GM19239 (cell line): ENCODE results near the gene THSD7B.
"Not testable (repeated sequence)": the region's sequence is repeated elsewhere in the genome, so short reads cannot be mapped to it uniquely, and the experiment has no call there.

Experiments
- DNase-seq: peaks from one replicate; pipeline ENCODE4 v3.0.0; 2011; ENCODE audit warnings: low spot score; ENCODE audit not compliant: insufficient read length
- FAIRE-seq: peaks from 2 replicates; lab custom pipeline; 2011; peaks lifted over from hg19 to GRCh38; lab: Jason Lieb, UNC

The THSD7B gene

DNA sequence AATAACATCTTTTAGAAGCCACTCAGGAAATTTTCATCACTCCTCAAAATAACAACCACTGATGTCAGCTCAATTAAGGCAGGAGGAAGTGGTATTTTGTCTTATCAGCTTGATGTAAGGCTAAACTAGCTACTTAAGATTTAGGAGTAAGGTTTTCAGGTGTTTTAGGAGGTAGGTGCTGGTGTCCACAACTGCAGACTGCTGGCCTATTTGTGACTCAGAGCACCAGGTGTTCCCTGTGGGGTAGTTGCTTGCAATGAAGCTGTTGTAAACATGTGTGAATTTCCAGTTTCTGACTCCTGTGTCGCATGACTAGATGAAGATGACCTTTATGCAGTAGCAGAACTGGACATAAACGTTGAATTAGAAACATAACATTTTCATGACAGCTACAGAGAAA lies 164.2 kb downstream of the THSD7B start:
- FAIRE-seq, result no peak
- no peak for DNase-seq

DNA sequence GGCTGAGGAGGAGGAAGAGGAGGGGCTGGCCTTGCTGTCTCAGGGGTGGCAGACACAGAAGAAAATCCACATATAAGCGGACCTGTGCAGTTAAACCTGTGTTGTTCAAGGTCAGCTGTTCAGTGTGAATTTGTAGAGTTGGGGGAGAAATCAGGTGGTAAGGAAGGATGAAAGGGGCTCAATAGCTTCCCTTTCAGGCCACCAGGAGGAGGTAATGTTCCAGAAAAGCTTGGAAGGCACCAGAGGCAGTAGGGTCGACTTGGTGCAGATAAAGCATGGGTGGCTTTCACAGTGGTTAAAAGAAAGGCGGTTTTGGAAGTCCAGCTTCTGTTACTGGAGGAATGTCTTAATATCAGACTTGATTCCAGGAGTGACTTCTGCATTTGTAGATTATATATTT lies 167.4 kb downstream of the THSD7B start:
- DNase-seq, result no peak
- FAIRE-seq, result no peak

DNA sequence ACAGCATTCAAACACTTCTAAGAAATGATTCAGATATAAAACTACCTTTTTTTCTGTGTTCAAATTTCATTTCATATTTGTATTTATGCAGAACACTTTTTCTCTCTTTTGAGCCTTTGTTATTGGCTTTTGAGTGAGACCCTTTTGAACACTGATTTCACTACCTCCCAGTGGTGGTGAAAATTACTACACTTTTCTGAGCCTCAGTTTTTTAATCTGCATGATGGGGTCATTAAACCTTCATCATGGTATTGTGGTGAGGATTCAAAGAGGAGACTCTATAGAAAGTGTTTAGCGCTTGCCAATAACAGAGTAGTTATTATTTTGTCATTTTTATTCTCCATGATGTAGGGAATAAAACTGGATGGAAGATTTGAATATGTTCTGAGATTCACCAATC lies 169.8 kb downstream of the THSD7B start:
- DNase-seq, result no peak
- no peak for FAIRE-seq

DNA sequence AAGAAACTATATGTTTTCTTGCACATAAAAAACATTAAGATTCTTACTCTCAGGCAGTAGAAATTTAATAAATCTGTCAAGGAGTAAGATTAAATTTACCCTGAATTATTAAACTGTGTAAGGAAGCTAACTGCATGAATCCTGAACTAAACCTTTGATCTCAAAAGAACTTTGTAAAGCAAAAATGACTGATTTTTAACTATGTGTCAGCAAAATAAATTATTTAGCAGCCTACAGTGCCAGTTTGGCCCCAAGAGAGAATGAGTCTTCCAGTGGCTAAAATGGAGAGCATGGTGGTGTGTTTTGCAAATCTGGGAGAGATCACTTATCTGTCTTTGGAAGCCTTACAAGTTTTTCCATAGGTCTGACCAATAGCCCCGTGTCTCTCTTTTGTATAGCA lies 190.7 kb downstream of the THSD7B start:
- FAIRE-seq, result no peak
- DNase-seq, result no peak

DNA sequence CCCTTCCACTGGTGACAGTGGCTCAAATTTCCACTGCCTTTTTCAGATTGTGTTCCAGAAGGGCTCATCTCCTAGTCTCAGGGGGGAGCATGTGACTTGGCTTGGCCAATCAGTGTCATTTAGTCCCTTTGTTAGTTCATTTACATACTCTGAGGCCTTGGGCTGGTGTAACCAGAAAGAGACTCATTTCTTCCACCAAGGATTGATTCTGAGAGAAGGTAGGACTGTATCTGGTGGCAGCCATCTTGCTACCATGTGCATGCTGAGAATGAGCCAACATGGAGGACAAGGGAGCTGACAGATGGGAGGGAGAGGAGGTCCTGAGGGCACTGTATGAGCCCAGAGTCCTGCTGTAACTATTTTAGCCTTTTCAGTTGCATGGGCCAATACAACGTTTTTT lies 191.7 kb downstream of the THSD7B start:
- DNase-seq (no peak), FAIRE-seq (no peak)

DNA sequence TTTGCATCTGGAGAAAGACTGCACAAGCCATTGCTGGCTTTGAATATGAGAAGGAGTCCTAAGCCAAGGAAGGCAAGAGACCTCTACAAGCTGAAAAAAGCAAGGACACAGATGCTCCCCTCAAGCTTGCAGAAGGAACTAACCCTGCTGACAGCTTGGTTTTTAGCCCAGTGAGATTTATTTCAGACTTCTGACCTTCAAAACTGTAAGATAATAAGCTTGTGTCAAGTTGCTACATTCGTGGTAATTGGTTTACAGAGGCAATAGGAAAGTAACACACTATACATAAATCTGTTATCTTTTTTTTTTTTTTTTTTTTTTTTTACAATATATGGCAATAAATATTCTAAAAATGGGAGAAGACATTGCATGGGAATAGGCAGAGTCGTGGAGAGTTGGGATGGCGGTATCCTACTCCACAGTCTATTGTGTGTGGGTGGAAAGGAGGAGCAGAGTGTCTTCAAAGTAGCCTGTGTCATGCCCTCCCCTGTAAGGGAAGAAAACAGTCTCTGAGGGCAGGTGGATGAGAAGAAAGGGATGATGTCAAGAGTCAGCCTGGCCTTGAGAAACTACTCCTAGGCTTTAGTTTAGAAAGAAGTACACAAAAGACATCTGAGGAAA lies 196.9 kb downstream of the THSD7B start:
- FAIRE-seq (no peak), DNase-seq (no peak)

DNA sequence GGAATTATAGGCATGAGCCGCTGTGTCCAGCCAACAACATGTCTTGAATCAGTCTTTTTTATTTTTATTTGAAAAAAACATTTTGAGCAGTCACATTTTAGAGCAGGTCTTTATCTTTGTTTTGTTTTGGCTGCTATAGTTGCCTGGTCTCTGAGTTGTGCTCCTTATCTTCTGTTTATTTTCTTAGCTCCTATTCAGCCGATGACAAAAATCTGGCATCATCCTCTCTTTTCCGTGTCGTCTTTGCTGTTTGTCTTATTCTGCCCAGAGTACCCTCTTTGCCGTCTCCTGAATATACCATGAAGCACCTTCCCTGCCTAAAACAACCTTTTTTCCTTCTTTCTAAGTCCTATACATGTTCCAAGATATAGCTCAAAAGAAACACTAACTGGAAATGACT lies 201.1 kb downstream of the THSD7B start:
- no peak for FAIRE-seq
- no peak for DNase-seq

DNA sequence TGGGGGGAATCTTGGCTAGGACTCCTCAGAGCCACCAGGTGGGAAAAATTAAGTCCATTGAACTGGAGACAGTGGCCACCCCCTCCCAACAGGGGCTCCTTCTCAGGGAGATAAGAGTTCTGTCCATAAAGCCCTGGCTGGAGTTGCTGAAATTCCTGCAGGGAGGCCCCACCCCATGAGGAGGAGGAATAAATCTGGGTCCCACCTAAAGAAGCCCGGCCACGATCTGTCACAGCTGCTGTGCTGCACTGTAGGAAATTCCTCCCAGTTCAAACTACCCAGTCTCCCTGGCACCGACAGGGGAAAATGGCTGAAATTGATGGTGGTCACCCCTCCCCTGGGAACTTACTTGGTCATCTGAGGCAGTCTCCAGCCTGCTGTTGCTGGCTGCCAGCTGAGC lies 215.0 kb downstream of the THSD7B start:
- DNase-seq, result no peak
- no peak for FAIRE-seq

DNA sequence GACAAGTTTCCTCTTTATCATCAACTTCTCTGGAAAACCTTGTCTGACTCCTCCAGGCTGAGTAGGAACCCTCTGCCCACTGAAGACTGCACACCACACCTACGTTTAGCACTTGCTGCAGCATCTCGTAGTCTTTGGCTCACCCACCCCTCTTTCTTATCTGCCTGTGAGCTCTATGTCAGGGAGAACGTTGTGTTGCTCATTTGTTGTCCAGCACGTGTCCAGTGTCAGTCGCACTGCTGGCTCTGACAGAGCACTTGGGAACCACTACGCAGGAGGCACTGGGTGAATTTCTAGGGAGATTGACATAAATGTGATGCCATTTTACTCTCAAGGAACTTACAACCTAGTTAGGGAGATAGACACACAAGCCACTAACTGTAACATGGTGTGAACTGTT lies 216.3 kb downstream of the THSD7B start:
- FAIRE-seq, DNase-seq: not testable (repeated sequence)

DNA sequence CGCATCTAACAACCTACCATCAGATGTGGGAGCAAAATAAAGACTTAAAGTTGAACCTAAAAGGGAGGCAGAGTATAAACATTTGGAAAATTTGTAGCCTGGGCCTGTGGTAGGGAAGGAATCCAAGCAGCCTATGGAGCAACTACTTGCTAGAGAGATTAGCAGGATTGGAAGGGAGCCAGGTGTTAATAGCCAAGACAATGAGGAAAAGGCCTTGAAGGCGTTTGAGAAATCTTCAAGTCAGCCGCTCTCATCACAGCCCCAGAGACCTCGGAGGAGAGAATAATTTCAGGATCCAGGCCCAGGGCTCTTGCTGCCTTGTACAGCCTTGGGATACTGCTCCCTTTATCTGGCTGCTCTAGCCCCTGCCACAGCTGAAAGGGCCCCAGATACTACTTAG lies 219.7 kb downstream of the THSD7B start:
- FAIRE-seq (no peak), DNase-seq (no peak)

DNA sequence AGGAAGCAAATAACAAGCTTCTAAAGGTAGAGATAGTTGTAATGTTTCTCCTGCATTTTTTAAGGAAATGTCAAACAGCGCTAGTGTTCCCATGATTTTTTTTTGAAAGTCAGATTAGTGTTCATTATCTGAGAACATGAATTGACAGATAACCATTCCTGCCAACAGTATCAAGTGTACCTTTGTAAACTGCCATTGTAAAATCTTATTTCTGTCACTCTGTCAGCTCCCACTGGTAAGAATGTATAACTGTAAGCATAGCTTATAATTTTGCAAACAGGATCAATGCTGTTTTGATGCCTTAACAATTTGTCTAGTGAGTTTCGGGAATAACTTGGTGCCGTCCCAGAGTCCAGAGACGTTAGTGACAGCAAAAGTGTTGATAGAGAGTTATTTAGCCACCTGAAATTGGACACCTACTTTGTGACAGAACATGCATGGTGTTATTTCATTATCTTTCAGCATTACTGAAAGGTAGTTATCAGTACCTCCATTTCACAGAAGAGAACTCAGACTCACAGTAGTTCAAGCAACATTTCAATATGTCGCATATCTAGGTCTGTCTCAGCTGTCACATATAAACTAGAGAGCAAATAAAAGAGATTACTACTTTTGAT lies 221.4 kb downstream of the THSD7B start:
- DNase-seq, result no peak
- FAIRE-seq, result no peak

DNA sequence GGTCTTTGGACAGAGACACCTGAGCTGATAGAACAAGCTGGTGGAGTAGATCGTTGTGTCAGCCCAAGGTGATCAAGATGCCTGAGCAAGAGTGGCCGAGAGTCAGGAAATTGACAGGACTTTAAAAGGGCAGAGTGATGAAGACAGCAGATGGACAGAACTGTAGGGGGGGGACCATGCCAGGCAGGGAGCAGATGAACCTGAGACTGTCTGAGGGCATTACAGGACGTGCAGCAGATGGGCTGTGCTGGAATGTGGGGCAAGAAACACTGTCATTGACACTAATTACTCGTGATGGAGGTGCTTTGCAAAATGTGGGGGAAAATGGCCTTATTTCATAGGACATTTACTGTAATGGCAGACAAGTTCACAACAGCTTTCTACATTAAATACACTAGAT lies 225.0 kb downstream of the THSD7B start:
- no peak for FAIRE-seq

DNA sequence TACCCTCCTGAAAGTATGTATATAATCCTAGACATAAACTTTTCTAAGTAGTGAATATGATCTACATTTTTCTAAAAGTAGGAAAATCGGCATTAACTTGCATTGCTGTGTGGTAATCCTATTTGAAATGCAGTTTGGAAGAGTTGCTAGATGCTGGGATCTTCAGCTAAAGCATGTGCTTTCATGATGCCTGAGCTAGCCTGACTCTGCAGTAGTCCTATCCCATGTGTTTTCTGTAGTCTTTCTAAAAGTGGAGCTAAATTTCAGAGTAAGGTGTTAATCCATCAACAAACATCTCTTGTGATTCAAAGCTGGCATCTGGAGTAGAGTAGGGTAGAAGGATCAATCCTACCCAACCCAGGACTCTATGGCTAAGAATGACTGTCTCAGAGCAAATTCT lies 229.4 kb downstream of the THSD7B start:
- FAIRE-seq, result no peak
- DNase-seq, result no peak

More for the DNA sequence above, 225.0 kb downstream of the THSD7B start:
- no peak for DNase-seq

DNA sequence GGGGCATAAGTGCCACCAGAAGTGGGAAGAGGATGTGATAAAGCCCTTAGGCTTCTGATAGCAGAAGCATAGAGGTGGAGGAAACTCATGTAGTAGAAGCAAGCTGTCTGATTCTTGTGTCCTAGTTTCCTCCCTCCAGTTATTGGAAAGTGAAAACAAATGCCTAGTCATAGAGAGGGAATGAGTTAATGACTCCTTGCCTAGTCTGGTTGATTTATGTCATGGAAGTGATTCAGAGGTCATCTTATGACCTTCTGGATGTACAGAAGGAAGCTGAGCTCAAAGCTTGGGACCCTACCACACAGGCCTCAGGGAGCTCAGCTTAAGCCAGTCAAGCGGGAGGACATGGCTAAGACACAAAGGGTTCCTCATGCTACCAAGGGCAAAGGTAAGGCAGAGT lies 232.2 kb downstream of the THSD7B start:
- no peak for DNase-seq
- FAIRE-seq, result no peak

DNA sequence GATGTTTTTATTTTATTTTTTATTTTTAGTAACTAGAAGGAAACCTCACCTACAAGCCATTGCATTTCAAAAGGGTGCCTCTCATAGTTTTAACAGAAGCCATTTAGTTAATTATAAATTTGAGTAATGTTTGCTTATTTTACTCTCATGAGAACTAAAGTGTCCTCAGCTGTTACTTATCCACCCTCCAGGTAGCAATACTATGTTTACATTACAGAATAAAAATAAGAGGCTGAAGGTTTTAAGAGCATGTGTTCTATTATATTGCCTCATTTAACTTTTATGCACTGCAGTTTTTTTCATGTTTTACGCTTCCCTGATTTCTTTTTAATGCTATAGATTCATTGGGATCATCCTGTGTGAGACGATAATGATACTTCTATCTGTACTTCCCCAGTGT lies 235.5 kb downstream of the THSD7B start:
- no peak for DNase-seq

DNA sequence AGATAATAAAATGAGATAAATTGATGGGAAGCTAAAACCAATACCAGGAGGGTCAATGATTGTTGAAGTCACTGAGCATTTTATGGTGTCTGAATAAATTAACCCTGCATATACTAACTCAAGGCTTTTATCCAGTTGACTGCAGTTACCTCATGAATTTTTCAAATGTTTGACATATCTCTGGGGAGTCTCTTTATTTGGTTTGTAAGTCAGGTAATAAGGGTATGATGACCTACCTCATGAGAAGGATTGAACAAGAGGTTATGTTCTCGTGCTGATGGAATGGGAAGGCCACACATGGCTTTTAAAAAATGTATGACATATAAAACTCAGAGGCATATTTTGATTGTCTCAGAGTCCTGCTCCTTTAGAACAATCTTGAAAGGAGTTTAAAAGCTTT lies 237.6 kb downstream of the THSD7B start:
- DNase-seq (no peak), FAIRE-seq (no peak)

More for the DNA sequence above, 235.5 kb downstream of the THSD7B start:
- no peak for FAIRE-seq

DNA sequence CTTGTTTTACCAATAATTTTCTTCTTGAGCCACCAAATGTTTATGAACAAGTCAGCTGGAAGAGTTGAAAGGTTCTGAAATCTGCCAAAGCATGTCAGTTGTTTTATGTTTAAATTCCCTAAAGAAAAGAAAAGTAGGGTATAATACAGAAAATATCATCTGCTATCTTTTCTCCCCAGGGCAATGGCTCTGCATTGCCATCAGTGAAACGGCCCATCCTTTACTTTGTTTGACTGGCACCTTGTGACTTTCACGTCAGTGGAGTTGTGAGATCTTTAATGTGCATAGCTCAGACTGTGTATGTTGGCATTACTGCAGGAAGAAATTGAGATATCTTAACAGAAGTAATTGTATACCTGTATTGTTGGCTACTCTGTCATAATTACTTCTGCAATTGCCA lies 239.9 kb downstream of the THSD7B start:
- no peak for FAIRE-seq
- no peak for DNase-seq

DNA sequence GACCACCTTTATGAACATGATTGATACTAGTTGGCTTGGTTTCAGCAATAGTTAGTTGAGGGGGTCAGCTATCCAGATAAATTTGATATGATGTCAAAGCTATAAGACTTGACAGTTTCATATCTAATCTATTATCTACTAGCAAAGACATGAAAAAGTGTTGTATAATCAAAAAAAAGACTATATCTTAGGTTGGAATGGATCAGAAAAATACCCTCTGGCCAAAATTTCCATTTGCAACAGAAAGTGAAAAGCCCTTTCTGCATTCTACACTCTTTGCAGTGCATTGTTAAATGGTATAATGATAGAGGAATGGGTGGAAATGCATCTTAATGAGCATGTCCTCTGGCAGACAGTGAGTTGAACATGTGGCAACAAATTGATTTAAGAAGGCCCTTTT lies 242.6 kb downstream of the THSD7B start:
- DNase-seq (no peak), FAIRE-seq (no peak)

DNA sequence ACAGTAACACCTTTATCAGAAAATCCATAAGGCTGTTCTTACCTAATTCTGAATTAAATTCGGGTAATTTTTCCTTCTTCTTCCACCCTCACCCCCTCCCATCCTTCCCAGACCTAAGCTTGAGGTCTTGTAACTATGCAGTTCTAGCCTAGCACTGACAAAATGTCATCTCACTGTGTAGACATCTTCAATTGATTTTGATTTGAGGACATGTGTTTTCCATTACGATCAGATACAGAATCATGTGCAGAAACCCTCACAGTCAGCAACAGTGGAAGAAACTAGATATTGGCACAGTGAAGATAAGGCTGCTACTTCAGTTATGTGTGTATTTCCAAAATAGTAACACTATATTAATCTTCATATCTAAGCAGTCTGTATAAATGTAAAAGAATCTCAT lies 244.6 kb downstream of the THSD7B start:
- FAIRE-seq (no peak), DNase-seq (no peak)

DNA sequence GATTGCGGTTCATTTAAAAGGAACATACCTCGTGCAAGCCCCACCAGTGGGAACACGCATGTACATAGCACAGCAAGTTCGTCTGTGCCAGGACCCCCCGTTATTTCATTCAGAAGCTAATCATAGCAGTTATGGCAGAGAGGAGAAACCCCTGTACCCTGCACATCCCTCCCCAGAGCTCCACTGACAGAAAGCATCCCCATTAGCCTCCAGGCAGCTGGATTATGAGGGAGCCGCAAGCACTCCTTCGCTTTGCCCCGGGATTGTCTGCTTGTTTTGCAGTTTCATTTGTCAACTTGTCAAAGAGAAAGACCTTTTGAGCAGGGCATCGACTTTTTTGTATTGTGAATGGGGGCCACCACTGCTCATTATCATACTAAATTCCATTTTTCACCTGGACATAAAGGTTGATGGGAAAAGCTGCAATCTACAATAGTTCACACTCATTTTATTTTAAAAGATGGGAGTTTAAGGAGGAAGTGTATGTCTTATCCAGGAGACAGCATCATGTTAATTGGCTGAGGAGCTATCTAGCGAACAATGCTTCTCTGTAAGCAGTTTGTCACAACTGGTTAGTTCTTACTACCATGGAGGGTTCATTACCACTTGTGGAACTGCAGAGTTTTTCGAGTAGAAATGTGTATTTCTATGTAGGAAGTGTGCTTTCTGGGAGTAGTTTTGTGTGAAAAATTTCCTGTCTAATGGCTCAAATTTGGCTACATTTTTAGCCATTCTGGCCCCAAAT lies 255.3 kb downstream of the THSD7B start:
- FAIRE-seq (no peak), DNase-seq (no peak)

DNA sequence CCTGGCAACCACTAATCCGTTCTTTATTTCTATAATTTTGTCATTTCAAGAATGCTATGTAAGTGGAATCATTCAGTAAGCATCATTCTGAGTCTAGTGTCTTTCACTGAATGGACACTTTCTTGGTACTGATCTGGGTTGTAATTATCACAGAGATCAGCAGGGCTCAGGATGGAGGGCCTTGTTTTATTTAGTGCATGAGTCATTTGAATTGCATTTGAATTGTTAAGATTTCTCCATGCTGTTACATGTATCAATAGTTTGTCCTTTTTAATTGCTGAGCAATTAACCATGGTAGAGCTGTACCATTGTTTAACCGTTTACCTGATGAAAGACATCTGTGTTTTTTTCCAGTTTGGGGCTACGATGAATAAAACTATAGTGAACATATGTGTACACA lies 256.4 kb downstream of the THSD7B start:
- no peak for DNase-seq

DNA sequence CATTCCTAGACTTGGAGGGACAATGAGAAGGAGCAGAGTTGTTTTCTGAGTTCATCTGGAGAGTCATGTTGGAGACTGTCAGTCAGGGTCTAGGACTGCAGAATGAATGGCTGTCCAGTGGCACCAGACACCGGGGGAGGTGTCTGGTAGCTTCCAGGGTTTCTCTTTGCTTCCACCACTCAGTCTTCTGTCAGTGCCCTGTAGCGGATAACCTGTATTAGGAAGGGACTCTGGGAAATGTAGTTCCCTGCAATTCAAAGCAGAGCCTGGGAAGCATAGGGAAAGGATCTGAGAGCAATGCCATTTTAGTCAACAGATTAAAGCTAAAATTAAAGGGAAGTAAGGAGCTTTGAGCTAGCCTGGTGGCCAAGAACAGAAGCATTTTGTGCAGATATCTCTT lies 257.9 kb downstream of the THSD7B start:
- FAIRE-seq (no peak), DNase-seq (no peak)

More for the DNA sequence above, 256.4 kb downstream of the THSD7B start:
- no peak for FAIRE-seq
